ENCODE data around the gene SEZ6L. TPM values are rescaled to one million over a fixed set of nuclear protein-coding genes. Genes with fewer than 3 reads are reported as not detected.

Gene SEZ6L
- total and polyA plus RNA-seq, 9 donors = 0.10 to 0.32 (median 0.15) TPM; not detected in 3

DNA sequence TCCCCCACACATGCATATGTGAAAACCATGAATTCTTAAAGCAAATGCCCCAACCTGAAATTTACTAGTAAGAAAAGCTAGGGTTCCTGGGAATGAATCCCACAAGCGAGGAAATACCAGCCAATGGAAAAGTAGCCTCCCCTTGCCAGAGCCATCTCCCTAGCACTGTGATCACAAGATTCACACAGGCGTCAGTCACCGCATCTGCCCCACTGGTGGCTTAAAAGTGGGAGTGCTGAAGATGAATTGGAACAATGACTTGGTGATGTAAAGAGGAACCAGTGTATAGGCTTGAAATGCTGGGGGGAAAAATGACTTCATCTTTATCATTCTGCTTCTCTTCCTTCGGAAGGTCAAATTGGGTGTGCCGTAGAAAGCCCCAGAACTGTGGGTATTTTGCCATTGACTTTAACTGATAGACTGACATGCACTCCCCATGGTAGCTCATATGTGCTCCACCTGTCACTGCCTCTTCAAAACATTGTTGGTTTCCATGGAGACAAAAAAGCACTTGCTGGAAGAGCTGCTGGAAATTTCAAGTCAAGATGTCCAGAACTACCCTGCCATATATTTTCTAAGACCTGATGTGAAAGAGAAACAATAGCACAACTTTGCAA lies 240.6 kb downstream of the SEZ6L start:
- H3K4me3 ChIP-seq = no peak overlapping the region
- H3K9me3 ChIP-seq = no peaks in the 10 kb centered on the region
- H3K4me1 ChIP-seq (ENCODE audit: insufficient read depth) = no peaks in the 10 kb centered on the region
- 57 to 63% (median 63%) methylated on average over 5 of the region's 5 CpGs for WGBS, 3 donors
- H3K36me3 ChIP-seq = no peaks in the 10 kb centered on the region
- H3K27ac ChIP-seq = no peak overlapping the region
- TF ChIP-seq, protein P1, sequence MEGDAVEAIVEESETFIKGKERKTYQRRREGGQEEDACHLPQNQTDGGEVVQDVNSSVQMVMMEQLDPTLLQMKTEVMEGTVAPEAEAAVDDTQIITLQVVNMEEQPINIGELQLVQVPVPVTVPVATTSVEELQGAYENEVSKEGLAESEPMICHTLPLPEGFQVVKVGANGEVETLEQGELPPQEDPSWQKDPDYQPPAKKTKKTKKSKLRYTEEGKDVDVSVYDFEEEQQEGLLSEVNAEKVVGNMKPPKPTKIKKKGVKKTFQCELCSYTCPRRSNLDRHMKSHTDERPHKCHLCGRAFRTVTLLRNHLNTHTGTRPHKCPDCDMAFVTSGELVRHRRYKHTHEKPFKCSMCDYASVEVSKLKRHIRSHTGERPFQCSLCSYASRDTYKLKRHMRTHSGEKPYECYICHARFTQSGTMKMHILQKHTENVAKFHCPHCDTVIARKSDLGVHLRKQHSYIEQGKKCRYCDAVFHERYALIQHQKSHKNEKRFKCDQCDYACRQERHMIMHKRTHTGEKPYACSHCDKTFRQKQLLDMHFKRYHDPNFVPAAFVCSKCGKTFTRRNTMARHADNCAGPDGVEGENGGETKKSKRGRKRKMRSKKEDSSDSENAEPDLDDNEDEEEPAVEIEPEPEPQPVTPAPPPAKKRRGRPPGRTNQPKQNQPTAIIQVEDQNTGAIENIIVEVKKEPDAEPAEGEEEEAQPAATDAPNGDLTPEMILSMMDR (IDR thresholded peaks at IDR 0.05) = no peak
- TF ChIP-seq EP300 (IDR thresholded peaks at IDR 0.05) (no peak), POLR2A (IDR thresholded peaks at IDR 0.05) (no peak)
- no peaks in the 10 kb centered on the region for H3K27me3 ChIP-seq
- no peak for DNase-seq
- intact Hi-C loops (cut with DNase I) = no loop called here

- H3K36me3 ChIP-seq = no peaks in the 10 kb centered on the region
- H3K4me1 ChIP-seq (ENCODE audit: insufficient read depth) = no peaks in the 10 kb centered on the region
- H3K27ac ChIP-seq = no peak overlapping the region
- intact Hi-C loops (cut with DNase I) = no loop called here
- H3K9me3 ChIP-seq = no peaks in the 10 kb centered on the region
- no peak for DNase-seq
- TF ChIP-seq POLR2A (IDR thresholded peaks at IDR 0.05) = no peak
- TF ChIP-seq, protein P1 (IDR thresholded peaks at IDR 0.05) = no peak
- TF ChIP-seq EP300 (IDR thresholded peaks at IDR 0.05) = no peak
- H3K4me3 ChIP-seq = no peak overlapping the region
- WGBS, 3 donors = 51 to 60% (median 58%) methylated on average over 5 of the region's 5 CpGs
- no peaks in the 10 kb centered on the region for H3K27me3 ChIP-seq
Measured at GRCh38 chr22:26410386-26410785, 241.1 kb downstream of the SEZ6L start.

GRCh38 chr22:26414347-26414746 lies 245.1 kb downstream of the SEZ6L start:
- no peak for TF ChIP-seq POLR2A (IDR thresholded peaks at IDR 0.05)
- H3K36me3 ChIP-seq = no peaks in the 10 kb centered on the region
- no peaks in the 10 kb centered on the region for H3K27me3 ChIP-seq

GRCh38 chr22:26416256-26416655 lies 247.0 kb downstream of the SEZ6L start:
- H3K27ac ChIP-seq = no peak overlapping the region
- no peak for DNase-seq
- WGBS, 3 donors = 37 to 52% (median 38%) methylated on average over 4 of the region's 4 CpGs
- no peak overlapping the region for H3K4me3 ChIP-seq
- H3K4me1 ChIP-seq (ENCODE audit: insufficient read depth) = no peaks in the 10 kb centered on the region
- intact Hi-C loops (cut with DNase I) = no loop called here
- H3K27me3 ChIP-seq = no peaks in the 10 kb centered on the region
- H3K36me3 ChIP-seq = no peaks in the 10 kb centered on the region
- no peaks in the 10 kb centered on the region for H3K9me3 ChIP-seq
- TF ChIP-seq POLR2A (IDR thresholded peaks at IDR 0.05) (no peak), EP300 (IDR thresholded peaks at IDR 0.05) (no peak)
- TF ChIP-seq, protein P1 (IDR thresholded peaks at IDR 0.05) = no peak

More at GRCh38 chr22:26414347-26414746, 245.1 kb downstream of the SEZ6L start:
- DNase-seq = no peak
- no peak overlapping the region for H3K27ac ChIP-seq
- no peaks in the 10 kb centered on the region for H3K4me1 ChIP-seq (ENCODE audit: insufficient read depth)
- H3K4me3 ChIP-seq = no peak overlapping the region
- H3K9me3 ChIP-seq = no peaks in the 10 kb centered on the region
- 79 to 85% (median 83%) methylated on average over 4 of the region's 4 CpGs for WGBS, 3 donors
- intact Hi-C loops (cut with DNase I) = no loop called here

DNA sequence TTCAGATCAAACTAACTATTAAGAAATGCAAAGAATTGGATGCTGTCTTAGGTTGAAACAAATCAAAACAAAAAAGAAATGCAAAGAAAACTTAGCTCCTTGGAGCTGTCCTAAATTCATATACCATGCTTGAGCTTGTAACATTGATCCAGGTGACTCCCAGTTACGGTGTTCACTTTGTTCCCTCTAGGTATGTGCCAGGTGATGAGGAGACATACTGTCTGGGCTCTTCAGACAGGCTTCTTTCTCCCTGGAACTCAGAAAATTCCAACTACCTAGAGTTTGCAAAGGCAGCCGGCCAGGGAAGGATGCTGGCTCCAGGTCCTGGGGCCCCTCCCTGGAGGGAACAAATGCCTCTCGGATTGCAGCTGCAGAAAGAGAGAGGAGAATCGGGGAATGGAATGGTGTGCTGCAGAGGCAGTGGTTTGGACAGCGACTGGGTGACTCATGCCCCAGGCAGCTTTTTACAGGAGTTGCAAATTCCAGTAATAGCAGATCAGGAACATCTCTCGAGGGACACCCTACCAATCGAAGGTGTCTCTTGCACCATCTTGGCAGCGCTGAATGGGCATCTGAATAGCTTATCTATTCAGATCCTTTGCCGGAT lies 247.5 kb downstream of the SEZ6L start:
- WGBS, 3 donors = 18 to 22% (median 21%) methylated on average over 9 of the region's 9 CpGs
- no peaks in the 10 kb centered on the region for H3K9me3 ChIP-seq
- no peak overlapping the region for H3K4me3 ChIP-seq
- no peaks in the 10 kb centered on the region for H3K27me3 ChIP-seq
- no peaks in the 10 kb centered on the region for H3K4me1 ChIP-seq (ENCODE audit: insufficient read depth)
- no peaks in the 10 kb centered on the region for H3K36me3 ChIP-seq
- intact Hi-C loops (cut with DNase I) = no loop called here
- TF ChIP-seq EP300 (IDR thresholded peaks at IDR 0.05) = no peak
- TF ChIP-seq POLR2A (IDR thresholded peaks at IDR 0.05) = no peak
- TF ChIP-seq, protein P1 (IDR thresholded peaks at IDR 0.05) = no peak
- no peak for DNase-seq
- H3K27ac ChIP-seq = no peak overlapping the region

Measured in ovary (tissue), 9 donors.